Measurements from ENCODE around the gene SAG. TPM values are rescaled to one million over a fixed set of nuclear protein-coding genes. Genes with fewer than 3 reads are reported as not detected.

Gene SAG
- total and polyA plus RNA-seq, 2 of the 13 experiments (the other 11 are each of a cell fraction or from before 2014, with no cell fraction given): not detected

DNA sequence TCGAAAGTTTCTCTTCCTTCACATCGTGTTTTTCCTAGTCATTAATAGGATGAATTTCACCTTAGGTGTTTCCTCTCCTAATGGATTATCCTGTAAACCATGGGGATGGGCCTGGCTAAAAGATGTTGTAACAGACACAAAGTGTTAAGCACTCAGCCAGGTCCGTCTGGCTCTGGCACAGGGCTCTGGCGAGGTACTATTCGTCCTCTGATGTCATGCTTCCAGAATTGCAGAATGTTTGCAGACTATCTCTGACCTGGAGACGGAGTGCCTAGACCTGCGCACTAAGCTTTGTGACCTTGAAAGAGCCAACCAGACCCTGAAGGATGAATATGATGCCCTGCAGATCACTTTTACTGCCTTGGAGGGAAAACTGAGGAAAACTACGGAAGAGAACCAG is 42.9 kb upstream of the SAG start:
- no peak for FAIRE-seq
- Histone ChIP-seq H3K9ac (ENCODE audit: insufficient read depth, low read depth, low read length) (no peak overlapping the region), H3K4me3 (replicated peaks in 1 of 3; ENCODE audit: insufficient read depth in 1 of 3, low read depth in 2 of 3, low read length in 3 of 3) (no peak overlapping the region), H3K9me3 (ENCODE audit: low read length) (no peaks in the 10 kb centered on the region), H3K4me2 (ENCODE audit: low read depth, low read length) (no peak overlapping the region), H3K4me1 (ENCODE audit: insufficient read depth, low read length) (no peaks in the 10 kb centered on the region), H3K36me3 (replicated peaks in 1 of 2; ENCODE audit: control insufficient read depth in 1 of 2, insufficient read depth in 2 of 2, low read length in 2 of 2) (peaks cover 48 to 97% of the 10 kb centered on the region in 2 experiments), H3K79me2 (ENCODE audit: insufficient read depth, low read length) (peaks cover 6% of the 10 kb centered on the region), H3K27ac (ENCODE audit: extremely low read length, insufficient read depth, low read length) (no peak overlapping the region), H3K27me3 (ENCODE audit: control insufficient read depth in 1 of 2, insufficient read depth in 2 of 2, low read length in 2 of 2) (no peaks in the 10 kb centered on the region), H2AFZ (ENCODE audit: low read length) (no peak overlapping the region), H4K20me1 (ENCODE audit: insufficient read depth, low read length) (no peaks in the 10 kb centered on the region)
- WGBS (ENCODE audit: low lambda C conversion rate): 98% methylated on average over 8 of the region's 8 CpGs
- ChIA-PET POLR2A (no interaction called here), CTCF (ENCODE audit: low intra/inter-chr PET ratio, low total read pairs) (no interaction called here)
- no peak for ATAC-seq
- intact Hi-C loops (cut with micrococcal nuclease; ENCODE audit: unreplicated experiment) (no loop called here), in situ Hi-C loops (cut with HindIII; ENCODE audit: extremely low pct_ligation_motif_present, low pct_unique_long_range_greater_than_20kb) (no loop called here)
- DNase-seq (ENCODE audit: low spot score): no peak
- BruUV-seq (replicated peaks): no TSS peak
- no peak for TF ChIP-seq ZNF484 (CRISPR knock-in tag; IDR thresholded peaks at IDR 0.05; ENCODE audit: borderline replicate concordance, low read depth)
- TF ChIP-seq, protein P1, sequence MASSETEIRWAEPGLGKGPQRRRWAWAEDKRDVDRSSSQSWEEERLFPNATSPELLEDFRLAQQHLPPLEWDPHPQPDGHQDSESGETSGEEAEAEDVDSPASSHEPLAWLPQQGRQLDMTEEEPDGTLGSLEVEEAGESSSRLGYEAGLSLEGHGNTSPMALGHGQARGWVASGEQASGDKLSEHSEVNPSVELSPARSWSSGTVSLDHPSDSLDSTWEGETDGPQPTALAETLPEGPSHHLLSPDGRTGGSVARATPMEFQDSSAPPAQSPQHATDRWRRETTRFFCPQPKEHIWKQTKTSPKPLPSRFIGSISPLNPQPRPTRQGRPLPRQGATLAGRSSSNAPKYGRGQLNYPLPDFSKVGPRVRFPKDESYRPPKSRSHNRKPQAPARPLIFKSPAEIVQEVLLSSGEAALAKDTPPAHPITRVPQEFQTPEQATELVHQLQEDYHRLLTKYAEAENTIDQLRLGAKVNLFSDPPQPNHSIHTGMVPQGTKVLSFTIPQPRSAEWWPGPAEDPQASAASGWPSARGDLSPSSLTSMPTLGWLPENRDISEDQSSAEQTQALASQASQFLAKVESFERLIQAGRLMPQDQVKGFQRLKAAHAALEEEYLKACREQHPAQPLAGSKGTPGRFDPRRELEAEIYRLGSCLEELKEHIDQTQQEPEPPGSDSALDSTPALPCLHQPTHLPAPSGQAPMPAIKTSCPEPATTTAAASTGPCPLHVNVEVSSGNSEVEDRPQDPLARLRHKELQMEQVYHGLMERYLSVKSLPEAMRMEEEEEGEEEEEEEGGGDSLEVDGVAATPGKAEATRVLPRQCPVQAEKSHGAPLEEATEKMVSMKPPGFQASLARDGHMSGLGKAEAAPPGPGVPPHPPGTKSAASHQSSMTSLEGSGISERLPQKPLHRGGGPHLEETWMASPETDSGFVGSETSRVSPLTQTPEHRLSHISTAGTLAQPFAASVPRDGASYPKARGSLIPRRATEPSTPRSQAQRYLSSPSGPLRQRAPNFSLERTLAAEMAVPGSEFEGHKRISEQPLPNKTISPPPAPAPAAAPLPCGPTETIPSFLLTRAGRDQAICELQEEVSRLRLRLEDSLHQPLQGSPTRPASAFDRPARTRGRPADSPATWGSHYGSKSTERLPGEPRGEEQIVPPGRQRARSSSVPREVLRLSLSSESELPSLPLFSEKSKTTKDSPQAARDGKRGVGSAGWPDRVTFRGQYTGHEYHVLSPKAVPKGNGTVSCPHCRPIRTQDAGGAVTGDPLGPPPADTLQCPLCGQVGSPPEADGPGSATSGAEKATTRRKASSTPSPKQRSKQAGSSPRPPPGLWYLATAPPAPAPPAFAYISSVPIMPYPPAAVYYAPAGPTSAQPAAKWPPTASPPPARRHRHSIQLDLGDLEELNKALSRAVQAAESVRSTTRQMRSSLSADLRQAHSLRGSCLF (CRISPR knock-in tag; IDR thresholded peaks at IDR 0.05; ENCODE audit: borderline replicate concordance): no peak
- no peak for TF ChIP-seq NFE2L2 (IDR thresholded peaks at IDR 0.05; ENCODE audit: low read length)
- TF ChIP-seq RBM22 (optimal IDR thresholded peaks at IDR 0.05; ENCODE audit: low read length): peak; percentile 56
- TF ChIP-seq ZNF407 (CRISPR knock-in tag; IDR thresholded peaks at IDR 0.05; ENCODE audit: not compliant biosample characterization): no peak
